GM06990 (cell line): ENCODE results near the gene TMEM144.

Experiments
- DNase-seq: peaks from one replicate; pipeline ENCODE4 v3.0.0-alpha.2; 2011; ENCODE audit not compliant: insufficient read length; ENCODE audit errors: extremely low read depth
- H3K27me3 ChIP-seq: replicated peaks from 2 replicates; pipeline ENCODE4 v1.6.0; 2011; ENCODE audit warnings: low read length; ENCODE audit not compliant: control insufficient read depth, insufficient read depth
- H3K36me3 ChIP-seq: 2 replicates; pipeline ENCODE4 v1.5.1; 2011; ENCODE audit warnings: low read length; ENCODE audit not compliant: control insufficient read depth, insufficient read depth
- H3K4me3 ChIP-seq: replicated peaks from 2 replicates; pipeline ENCODE4 v1.5.1; 2011; ENCODE audit warnings: low read depth, mild to moderate bottlenecking, control low read depth, low read length
- TF ChIP-seq, protein P1 (sequence below): IDR thresholded peaks from 2 replicates; pipeline ENCODE4 v1.5.1; 2011; ENCODE audit warnings: low read length, control low read depth, mild to moderate bottlenecking, inconsistent platforms; ENCODE audit not compliant: insufficient read depth, poor library complexity, severe bottlenecking

Gene TMEM144

DNA sequence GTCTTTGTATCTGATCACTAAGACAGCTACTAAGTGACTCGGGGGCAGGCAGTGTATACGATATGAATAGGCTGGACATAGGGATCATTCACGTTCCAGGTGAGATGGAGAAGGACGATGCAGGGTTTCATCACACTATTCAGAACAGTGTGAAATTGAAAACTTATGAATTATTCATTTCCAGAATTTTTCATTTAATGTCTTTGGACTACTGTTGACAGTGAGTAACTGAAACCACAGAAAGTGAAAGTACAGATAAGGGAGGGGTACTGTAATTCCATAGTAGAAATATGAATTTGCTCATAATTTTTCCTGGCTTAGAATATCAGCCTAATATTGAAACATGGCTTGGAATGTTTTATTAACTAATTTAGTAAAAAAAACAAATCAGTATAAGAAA is 24.4 kb downstream of the TMEM144 start:
- TF ChIP-seq, protein P1, sequence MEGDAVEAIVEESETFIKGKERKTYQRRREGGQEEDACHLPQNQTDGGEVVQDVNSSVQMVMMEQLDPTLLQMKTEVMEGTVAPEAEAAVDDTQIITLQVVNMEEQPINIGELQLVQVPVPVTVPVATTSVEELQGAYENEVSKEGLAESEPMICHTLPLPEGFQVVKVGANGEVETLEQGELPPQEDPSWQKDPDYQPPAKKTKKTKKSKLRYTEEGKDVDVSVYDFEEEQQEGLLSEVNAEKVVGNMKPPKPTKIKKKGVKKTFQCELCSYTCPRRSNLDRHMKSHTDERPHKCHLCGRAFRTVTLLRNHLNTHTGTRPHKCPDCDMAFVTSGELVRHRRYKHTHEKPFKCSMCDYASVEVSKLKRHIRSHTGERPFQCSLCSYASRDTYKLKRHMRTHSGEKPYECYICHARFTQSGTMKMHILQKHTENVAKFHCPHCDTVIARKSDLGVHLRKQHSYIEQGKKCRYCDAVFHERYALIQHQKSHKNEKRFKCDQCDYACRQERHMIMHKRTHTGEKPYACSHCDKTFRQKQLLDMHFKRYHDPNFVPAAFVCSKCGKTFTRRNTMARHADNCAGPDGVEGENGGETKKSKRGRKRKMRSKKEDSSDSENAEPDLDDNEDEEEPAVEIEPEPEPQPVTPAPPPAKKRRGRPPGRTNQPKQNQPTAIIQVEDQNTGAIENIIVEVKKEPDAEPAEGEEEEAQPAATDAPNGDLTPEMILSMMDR: no peak
- no peak overlapping the region for H3K4me3 ChIP-seq
- no peak for DNase-seq
- H3K27me3 ChIP-seq: no peaks in the 10 kb centered on the region
- no peaks in the 10 kb centered on the region for H3K36me3 ChIP-seq

DNA sequence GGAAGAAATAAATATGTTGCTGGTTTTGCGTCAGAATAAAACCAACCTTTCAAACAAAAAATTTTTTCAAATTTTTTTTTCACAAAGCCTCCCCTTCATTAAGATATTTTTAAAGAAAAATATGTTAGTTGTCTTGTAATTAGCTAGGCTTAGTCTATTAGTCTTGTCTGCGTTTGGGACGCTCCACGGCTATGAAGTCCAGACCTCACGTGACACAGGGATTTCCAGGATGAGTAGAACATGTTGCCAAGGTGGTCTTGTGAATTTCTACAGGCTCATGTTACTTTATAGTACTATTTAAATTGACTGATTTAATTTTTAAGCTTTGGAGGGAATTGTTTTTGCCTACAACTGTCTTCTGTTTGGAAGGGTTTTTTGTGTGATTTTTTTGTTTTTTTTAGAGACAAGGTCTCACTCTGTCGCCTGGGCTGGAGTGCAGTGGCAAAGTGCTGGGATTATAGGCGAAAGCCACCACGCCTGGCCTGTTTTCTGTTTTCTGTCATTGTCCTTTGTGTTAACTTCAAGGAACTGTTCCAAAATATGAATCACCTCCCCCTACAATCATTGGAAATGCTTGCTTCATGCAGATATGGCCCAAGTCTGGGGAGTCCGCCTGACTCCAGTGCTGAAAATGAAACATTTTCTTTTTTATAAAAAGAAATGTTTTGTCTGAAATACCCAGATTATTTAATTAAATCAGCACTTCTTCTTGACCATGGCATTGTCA is 26.2 kb downstream of the TMEM144 start:
- Histone ChIP-seq H3K4me3 (no peak overlapping the region), H3K36me3 (no peaks in the 10 kb centered on the region), H3K27me3 (no peaks in the 10 kb centered on the region)
- TF ChIP-seq, protein P1: no peak
- no peak for DNase-seq

DNA sequence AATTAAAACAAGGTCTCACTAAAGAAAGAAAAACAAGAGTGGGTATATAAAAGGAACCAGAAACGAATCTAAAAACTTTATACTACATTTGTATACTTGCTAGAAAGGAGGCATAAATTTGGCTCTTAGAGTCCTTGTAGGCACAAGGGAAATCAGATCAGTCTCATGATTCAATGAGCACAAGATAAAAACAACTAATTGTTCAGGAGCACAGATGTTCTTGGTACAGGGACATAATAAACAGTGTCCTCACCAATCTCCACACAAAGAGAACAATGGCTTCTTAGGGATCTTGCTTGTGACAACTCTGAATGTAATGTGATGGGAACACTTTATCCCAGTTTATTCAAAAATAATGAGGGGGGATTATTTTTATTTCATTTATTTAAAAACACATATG is 28.3 kb downstream of the TMEM144 start:
- DNase-seq: no peak
- Histone ChIP-seq H3K36me3 (no peaks in the 10 kb centered on the region), H3K4me3 (no peak overlapping the region), H3K27me3 (no peaks in the 10 kb centered on the region)
- TF ChIP-seq, protein P1: no peak

DNA sequence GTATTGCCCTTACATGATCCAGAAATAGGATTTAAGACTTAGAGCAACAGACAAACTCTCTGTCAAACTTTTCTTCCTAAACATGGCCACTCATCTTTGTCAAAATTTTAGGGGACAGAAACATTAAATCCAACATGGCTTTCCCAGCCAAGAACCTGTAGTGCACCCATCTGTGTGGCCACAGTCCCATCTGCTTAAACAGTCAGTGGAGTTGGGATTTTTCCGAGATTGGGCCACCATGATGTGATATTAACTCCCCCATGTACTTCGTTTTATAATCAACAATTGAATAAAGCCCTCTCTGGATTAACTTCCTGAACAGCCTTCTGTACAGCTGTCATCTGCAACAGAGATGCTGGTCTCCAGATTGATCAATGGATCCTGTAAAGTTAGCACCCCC is 28.9 kb downstream of the TMEM144 start:
- TF ChIP-seq, protein P1: no peak
- Histone ChIP-seq H3K4me3 (no peak overlapping the region), H3K27me3 (no peaks in the 10 kb centered on the region), H3K36me3 (no peaks in the 10 kb centered on the region)
- DNase-seq: no peak

DNA sequence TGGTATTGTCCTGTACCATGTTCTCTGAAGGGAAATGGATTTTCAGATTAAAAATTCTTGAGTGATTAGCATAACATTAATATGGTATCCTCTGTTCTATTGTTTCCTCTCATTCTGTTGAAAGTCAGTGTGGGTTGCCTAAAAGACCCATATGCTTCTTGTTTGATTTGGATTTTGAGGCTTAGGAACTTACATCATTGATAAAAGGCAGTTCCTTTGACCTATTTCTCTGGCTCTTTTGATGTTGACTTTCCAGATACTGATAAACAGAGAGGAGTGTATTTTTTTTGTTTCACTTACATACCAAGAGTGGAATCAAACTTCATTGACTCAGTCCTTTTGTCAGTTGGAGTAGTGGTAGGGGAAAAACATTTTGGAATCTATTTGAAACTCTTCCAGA is 32.8 kb downstream of the TMEM144 start:
- no peak for DNase-seq
- TF ChIP-seq, protein P1: no peak
- Histone ChIP-seq H3K27me3 (no peaks in the 10 kb centered on the region), H3K4me3 (no peak overlapping the region), H3K36me3 (no peaks in the 10 kb centered on the region)

DNA sequence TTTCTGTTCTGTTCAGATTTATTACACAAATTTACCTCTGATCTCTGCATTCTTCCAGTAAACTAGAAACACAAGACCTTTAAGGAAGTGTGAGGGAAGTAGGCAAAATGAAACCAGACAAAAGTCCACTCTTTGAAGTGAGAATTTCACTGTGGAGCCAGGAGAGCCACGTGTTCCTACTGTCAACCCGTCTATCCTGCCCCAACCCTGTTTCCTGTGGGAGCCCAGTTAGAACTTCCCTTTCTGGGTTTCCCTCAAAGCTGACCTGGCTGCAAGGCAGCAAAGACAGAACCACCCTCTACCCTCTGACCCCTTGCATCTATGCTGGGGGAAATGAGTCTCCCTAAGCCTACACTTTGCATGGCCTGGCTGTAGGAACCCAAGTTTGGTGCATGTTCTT is 40.0 kb downstream of the TMEM144 start:
- no peak overlapping the region for H3K4me3 ChIP-seq
- DNase-seq: no peak
- no peaks in the 10 kb centered on the region for H3K36me3 ChIP-seq
- TF ChIP-seq, protein P1: no peak
- no peaks in the 10 kb centered on the region for H3K27me3 ChIP-seq
